GM10266 (cell line): ENCODE measurements around the gene MAGEA4.

ENCODE experiments used
- DNase-seq: peaks from one replicate; pipeline ENCODE4 v3.0.0; 2012; ENCODE audit errors: extremely low spot score
- TF ChIP-seq, protein P1 (sequence below): IDR thresholded peaks from 2 replicates; pipeline ENCODE4 v1.5.1; 2012; ENCODE audit warnings: mild to moderate bottlenecking, low read depth; ENCODE audit not compliant: control insufficient read depth, insufficient read depth; ENCODE audit errors: missing control alignments

Gene MAGEA4

DNA sequence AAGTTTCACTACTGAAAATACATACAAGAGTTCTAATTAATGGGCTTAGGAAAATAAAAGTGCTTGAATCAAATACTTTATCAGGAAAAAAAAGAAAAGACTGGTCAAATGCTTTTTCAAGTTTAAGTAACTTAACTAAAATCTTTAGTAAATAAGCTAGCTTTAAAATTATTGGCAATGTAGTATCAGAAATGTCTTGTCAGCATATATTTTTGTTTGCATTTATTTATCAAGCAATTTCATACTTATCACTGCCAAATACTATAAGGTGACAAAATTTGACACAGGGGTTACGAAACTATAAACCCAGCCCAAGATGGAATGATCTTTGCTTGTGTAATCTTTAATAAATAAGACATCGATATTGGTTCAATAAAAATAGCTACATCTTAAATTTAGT lies 31.8 kb upstream of the MAGEA4 start:
- DNase-seq, result no peak
- TF ChIP-seq, protein P1, sequence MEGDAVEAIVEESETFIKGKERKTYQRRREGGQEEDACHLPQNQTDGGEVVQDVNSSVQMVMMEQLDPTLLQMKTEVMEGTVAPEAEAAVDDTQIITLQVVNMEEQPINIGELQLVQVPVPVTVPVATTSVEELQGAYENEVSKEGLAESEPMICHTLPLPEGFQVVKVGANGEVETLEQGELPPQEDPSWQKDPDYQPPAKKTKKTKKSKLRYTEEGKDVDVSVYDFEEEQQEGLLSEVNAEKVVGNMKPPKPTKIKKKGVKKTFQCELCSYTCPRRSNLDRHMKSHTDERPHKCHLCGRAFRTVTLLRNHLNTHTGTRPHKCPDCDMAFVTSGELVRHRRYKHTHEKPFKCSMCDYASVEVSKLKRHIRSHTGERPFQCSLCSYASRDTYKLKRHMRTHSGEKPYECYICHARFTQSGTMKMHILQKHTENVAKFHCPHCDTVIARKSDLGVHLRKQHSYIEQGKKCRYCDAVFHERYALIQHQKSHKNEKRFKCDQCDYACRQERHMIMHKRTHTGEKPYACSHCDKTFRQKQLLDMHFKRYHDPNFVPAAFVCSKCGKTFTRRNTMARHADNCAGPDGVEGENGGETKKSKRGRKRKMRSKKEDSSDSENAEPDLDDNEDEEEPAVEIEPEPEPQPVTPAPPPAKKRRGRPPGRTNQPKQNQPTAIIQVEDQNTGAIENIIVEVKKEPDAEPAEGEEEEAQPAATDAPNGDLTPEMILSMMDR, result no peak

DNA sequence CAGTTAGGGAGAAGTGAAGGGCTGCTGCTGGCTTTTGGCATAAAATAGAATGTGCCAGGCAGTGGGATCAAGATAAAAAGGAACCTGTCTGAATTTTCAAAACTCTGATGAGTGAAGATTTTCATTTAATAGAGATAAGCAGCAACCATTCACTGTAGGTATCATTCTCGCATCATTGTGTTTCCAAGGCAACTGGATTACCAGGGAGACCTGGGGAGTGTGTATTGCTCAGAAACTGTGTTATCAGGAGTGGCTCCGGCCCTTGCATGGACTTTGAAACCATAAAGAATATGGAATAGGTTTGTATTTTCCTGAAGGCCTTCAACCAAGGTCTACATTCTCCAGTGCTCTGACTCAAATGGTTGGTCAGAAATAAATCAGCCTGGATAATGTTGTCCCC lies 23.3 kb upstream of the MAGEA4 start:
- no peak for DNase-seq
- TF ChIP-seq, protein P1, result no peak

DNA sequence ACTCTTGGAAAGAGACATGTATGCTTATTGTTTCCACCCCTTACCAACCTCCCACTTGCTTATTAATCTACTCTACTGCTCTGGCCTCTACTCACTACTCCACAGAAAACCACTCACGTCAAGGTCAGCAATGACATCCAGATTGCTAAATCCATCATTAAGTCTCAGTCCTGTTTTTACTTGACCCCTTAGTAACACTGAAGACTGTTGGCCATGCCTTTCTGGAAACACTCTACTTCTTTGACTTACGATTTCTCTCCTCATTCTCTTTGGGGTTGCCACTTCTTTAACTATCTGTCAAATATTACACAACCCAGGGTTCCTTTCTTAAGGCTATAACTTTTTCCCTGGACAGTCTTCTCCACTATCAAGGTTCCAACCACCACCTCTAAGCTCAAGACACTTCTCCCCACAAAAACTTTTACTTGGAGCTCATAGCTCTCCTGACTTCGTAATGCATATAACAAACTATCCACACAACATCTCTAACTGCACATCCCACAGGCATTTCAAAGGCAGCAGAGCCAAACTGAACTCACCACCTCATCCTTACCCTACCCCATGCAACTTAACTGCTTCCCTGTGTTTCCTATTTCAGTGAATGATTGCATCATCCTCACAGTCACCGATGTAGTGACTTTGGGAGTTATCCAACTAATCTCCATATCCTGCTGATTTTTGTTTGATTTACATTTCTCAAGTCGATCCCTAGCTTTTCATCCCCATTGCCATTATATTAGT lies 15.8 kb upstream of the MAGEA4 start:
- no peak for DNase-seq
- TF ChIP-seq, protein P1, result no peak

DNA sequence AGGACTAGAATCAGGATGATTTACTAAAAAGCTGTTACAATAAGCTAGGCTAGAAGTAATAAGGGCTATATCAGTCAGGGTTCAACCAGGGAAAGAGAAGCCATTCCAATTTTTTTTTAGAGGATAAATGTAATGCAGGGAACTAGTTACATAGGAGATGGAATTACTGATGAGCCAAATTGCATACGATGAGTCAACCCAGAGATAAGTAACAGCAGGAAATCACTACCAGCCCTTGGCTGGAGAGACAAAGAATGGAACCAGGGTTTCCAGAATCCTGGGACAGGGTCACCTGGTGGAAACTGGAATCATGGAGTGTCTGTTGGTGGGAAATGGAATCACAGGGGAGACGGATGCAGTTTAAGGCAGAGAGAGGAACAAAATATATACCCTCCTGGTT lies 13.1 kb upstream of the MAGEA4 start:
- TF ChIP-seq, protein P1, result no peak
- no peak for DNase-seq

DNA sequence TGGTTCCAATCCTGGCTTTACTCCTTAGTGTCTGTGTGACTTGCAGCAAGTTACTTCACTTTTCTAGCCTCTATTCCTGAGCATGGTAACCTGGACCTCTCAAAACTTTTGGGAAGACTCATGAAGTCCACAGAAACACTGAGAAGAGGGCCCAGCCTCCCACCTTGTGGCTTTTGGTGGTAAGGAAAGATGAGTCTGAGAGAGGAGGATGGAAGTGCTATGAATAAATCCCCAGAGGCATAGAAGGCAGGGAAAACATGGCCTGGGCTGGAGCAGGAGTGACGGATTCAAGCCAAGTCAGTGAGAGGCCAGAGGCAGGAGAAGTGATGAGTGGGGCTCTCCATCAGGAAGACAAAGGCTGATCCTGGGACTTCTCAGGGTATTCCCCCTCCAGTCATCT lies 10.9 kb upstream of the MAGEA4 start:
- DNase-seq, result no peak
- TF ChIP-seq, protein P1, result no peak

DNA sequence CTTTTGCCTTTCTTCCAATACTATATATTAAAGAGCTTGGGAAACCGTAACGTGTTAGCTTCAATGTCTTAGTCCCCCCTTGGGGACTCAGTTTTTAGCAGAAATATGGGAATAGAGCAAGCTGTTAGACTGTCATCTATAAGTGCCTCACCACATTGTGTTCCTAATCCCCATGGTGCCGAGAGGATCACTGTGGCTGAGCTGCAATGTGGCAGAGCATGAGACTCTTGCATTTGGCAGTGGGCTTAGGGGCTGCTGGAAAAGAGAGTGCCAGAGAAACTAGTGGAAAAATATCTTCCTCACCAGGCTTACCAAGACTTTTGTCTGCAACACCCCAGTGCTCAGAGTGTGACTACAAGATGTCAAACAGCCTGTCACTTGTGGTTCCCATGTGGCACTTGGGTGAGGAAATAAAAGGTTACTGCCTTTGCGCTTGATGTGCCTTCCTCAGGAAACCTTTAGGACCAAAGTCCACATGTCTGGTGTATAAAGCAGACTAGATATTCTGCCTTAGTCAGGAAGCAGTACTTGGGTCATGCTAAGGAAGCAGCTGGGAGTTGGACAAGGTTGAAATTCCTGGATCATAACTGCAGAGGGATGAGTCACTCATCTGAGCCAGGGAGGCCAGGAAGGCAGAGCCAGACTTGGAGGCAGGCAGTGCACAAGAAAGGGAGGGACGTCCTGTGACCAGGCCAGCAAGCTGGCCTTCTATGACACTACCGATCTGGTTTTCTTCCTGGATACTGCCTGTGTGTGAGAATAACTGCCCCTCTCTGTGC lies 9.7 kb upstream of the MAGEA4 start:
- no peak for DNase-seq
- TF ChIP-seq, protein P1, result no peak

DNA sequence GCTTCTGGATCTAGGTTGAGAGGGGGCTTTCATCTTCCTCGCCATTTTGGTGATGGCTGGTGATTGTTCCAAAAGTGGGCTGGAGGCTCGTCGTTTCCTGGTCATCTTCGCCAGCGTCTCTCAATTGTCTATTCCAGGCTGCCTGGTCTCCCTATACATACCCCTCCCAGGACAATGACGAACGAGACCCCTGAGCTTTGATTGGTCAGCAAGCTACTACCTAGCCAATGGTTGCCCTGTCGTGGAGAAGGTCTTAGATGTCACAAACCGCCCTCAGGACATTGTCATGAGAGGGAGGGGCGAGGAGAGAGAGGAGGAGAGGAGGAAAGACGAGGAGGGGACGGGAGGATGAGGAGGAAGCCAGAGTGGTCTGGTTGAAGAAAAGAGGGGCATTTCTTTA lies 7.7 kb upstream of the MAGEA4 start:
- TF ChIP-seq, protein P1, result no peak
- DNase-seq, result no peak
